Measurements from ENCODE around the gene EBF3. TPM values are rescaled to one million over a fixed set of nuclear protein-coding genes. Genes with fewer than 3 reads are reported as not detected.

The EBF3 gene
- total RNA-seq, 1 experiment from 2014 or later, result 0.12 TPM

- Histone ChIP-seq H3K4me3 (replicated peaks in 1 of 2; ENCODE audit: low read depth in 1 of 2, low read length in 2 of 2) (no peak overlapping the region), H3K4me2 (ENCODE audit: low read length) (no peak overlapping the region), H4K20me1 (ENCODE audit: insufficient read depth) (no peaks in the 10 kb centered on the region), H3K9me3 (ENCODE audit: control insufficient read depth in 1 of 2, insufficient read depth in 1 of 2, low read depth in 1 of 2, low read length in 2 of 2) (no peaks in the 10 kb centered on the region), H3K36me3 (ENCODE audit: control insufficient read depth in 1 of 2, insufficient read depth in 2 of 2, low read length in 2 of 2) (no peaks in the 10 kb centered on the region), H3K9me2 (ENCODE audit: insufficient read depth) (no peaks in the 10 kb centered on the region), H3K79me2 (ENCODE audit: insufficient read depth, low read length) (no peaks in the 10 kb centered on the region), H2AFZ (ENCODE audit: low read depth, low read length, poor library complexity, severe bottlenecking) (no peak overlapping the region), H3K27me3 (ENCODE audit: insufficient read depth, low read length) (no peaks in the 10 kb centered on the region), H3K9ac (ENCODE audit: low read length) (no peak overlapping the region), H3K27ac (ENCODE audit: low read depth, low read length) (no peak overlapping the region), H3K4me1 (ENCODE audit: control insufficient read depth in 1 of 2, insufficient read depth in 2 of 2, low read length in 2 of 2) (no peaks in the 10 kb centered on the region)
- no peak for TF ChIP-seq SRF (IDR thresholded peaks at IDR 0.05; ENCODE audit: low read depth)
- TF ChIP-seq EZH2 (IDR thresholded peaks at IDR 0.05), result no peak
- TF ChIP-seq ZFX (IDR thresholded peaks at IDR 0.05), result no peak
- no peak for TF ChIP-seq ATF3 (IDR thresholded peaks at IDR 0.05)
- no peak for TF ChIP-seq POLR2AphosphoS5 (IDR thresholded peaks at IDR 0.05; ENCODE audit: low read depth, low read length)
- no peak for TF ChIP-seq FOSL1 (IDR thresholded peaks at IDR 0.05; ENCODE audit: low read depth)
- no peak for TF ChIP-seq EZH2phosphoT487 (IDR thresholded peaks at IDR 0.05; ENCODE audit: borderline replicate concordance)
- no peak for TF ChIP-seq EGR1 (IDR thresholded peaks at IDR 0.05; ENCODE audit: low read depth)
- no peak for TF ChIP-seq SIN3A (IDR thresholded peaks at IDR 0.05; ENCODE audit: low read depth)
- TF ChIP-seq CTCF (IDR thresholded peaks at IDR 0.05 in 2 of 3, conservative IDR thresholded peaks at IDR 0.05 in 1 of 3; ENCODE audit: borderline replicate concordance in 1 of 3, insufficient read depth in 1 of 3, low read depth in 2 of 3, low read length in 2 of 3), result no peak
- TF ChIP-seq ZNF274 (IDR thresholded peaks at IDR 0.05; ENCODE audit: low read depth, low read length), result no peak
- TF ChIP-seq SP1 (IDR thresholded peaks at IDR 0.05; ENCODE audit: low read depth), result no peak
- no peak for TF ChIP-seq MAX (IDR thresholded peaks at IDR 0.05)
- BruUV-seq (replicated peaks), result no TSS peak
- CTCF ChIA-PET, result no interaction called here
- RAD21 ChIA-PET (ENCODE audit: low non-redundant PET in 1 of 2, low total read pairs in 2 of 2, uncharacterized antibody in 2 of 2, unreplicated experiment in 2 of 2), result no interaction called here
- intact Hi-C loops (cut with micrococcal nuclease), result no loop called here
- DNase-seq (ENCODE audit: low read depth, low spot score) (no peak), ATAC-seq (no peak)
- POLR2A ChIA-PET, result no interaction called here
Measured at GRCh38 chr10:129911451-129912165, 52.5 kb downstream of the EBF3 start.

Data from HCT116 (cell line).